ENCODE data around the gene NEXN.

Gene NEXN

DNA sequence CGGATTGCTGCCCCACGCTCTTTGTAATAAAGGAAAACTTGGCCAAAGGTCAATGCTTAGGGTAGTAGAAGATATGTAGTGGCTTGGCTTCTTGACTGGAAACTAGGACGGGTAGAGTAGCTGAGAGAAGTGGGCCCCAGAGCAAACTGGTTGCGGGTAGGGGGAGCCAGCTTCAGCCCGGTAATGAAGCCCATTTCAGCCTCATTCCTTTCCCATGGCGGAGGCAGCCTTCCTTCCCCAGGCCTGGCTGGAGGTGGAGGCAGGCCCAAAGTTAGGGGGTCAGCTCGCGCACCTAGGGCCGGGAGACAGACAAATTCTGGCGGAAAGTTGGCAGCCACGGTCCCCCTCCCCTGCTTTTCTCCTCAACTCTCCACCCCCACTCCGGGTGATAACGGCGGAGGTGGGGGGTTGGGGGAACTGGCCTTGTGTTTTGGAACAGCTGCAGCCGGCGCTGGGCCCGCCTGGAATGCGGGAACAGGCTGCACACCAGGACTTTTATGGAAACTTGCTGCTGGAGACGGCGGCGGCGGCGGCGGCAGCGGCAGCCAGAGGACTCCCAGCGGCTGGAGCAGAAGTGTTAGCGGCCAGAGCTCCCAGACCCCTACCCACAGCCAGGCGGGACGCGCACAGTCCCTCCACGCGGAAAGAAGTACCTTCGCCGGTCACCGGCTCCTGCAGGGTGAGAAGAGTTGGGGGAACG, at the start of gene NEXN:
Gene NEXN (plus strand): TSS at position 544 of the 700 bp plus-strand sequence. CDS start 27,483 bp downstream, outside the sequence.
- FAIRE-seq (no peak), DNase-seq (ENCODE audit: insufficient read length, low spot score) (peak; percentile 38)
- TF ChIP-seq POLR2A (IDR thresholded peaks at IDR 0.05; ENCODE audit: low read depth, low read length): no peak; the same call in 1 of the 2 replicates

DNA sequence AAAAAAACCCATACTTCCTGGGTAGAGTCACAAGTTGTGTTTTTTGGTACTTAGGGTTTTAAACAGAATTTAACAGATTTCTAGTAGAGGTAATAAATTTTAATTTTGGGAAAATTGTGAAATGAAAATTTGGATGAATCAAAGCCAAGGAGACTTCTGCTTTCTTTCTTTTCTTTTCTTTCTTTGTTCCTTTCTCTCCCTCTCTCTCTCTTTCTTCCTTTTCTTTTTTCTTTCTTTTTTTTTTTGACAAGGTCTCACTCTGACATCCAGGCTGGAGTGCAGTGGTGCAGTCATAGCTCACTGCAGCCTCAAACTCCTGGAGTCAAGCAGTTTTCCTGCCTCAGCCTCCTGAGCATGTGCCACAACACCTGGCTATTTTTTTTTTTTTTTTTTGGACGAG, 46.9 kb upstream of the NEXN start:
- TF ChIP-seq POLR2A (IDR thresholded peaks at IDR 0.05; ENCODE audit: low read depth, low read length): no peak
- no peak for DNase-seq (ENCODE audit: insufficient read length, low spot score)
- FAIRE-seq: no peak

DNA sequence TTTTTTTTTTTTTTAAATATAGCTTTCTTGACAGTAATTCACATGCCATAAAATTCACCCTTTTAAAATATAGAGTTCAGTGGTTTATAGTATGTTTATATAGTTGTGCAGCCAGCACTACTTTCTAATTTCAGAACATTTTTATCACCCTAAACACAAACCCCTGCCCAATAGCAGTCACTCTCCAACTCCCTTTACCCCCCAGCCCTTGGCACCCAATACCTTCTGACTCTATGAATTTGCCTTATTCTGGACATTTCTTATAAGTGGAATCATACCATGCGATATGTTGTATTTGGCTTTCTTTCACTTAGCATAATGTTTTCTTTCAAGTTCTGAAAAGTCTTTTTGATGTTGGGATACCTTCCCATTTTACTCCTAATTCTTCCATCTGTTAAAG, 42.5 kb upstream of the NEXN start:
- FAIRE-seq (no peak), DNase-seq (ENCODE audit: insufficient read length, low spot score) (no peak)
- TF ChIP-seq POLR2A (IDR thresholded peaks at IDR 0.05; ENCODE audit: low read depth, low read length): no peak

DNA sequence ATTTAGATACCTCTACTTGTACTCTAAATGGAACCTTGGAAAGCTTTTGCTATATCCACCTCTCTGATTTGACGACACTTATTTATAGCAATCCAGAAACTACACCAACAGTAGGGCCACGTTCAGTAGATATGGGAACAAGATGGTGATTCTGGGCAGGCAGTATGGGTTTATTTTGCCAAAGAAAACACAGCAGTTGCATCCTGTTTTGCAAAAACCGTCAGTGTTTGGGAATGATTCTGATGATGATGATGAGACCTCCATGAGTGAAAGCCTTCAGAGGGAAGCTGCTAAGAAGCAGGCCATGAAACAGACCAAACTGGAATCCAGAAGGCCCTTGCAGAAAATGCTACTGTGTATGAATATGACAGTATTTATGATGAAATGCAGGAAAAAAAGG, 41.5 kb upstream of the NEXN start:
- TF ChIP-seq POLR2A (IDR thresholded peaks at IDR 0.05; ENCODE audit: low read depth, low read length): no peak
- no peak for DNase-seq (ENCODE audit: insufficient read length, low spot score)
- no peak for FAIRE-seq

DNA sequence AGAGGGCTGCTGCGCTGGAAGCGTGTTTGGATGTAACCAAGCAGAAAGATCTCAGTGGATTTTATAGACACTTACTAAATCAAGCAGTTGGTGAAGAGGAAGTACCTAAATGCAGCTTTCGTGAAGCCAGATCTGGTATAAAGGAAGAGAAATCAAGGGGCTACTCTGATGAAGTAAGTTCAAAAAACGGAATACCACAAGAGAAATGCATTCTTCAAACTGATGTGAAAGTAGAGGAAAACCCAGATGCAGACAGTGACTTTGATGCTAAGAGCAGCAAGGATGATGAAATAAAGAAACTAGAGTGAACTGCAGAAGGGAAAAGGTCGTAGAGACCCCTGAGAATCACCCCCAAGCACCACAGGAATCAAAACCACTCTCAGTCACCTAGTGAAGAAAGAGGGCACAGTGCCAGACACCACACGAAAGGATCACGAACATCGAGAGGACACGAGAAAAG, 40.8 kb upstream of the NEXN start:
- DNase-seq (ENCODE audit: insufficient read length, low spot score): no peak
- TF ChIP-seq POLR2A (IDR thresholded peaks at IDR 0.05; ENCODE audit: low read depth, low read length): no peak
- no peak for FAIRE-seq

DNA sequence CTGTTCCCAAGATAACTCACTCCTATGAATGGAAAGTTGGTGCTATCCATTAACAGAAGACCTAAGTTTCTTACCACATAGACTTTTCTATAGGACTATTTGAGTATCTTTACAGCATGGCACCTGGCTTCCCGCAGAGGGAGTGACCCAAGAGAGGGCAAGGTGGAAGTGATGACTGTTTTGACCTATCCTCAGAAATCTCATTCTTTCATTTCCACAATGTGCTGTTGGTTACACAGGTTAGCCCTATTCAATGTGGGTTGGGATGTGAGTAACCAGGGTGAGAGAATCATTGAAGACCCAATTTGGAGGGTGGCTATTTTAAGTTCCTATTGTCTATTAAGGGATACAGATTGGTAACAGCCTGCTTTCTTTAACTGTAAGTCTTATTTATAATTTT, 38.3 kb upstream of the NEXN start:
- DNase-seq (ENCODE audit: insufficient read length, low spot score) (no peak), FAIRE-seq (no peak)
- TF ChIP-seq POLR2A (IDR thresholded peaks at IDR 0.05; ENCODE audit: low read depth, low read length): no peak

DNA sequence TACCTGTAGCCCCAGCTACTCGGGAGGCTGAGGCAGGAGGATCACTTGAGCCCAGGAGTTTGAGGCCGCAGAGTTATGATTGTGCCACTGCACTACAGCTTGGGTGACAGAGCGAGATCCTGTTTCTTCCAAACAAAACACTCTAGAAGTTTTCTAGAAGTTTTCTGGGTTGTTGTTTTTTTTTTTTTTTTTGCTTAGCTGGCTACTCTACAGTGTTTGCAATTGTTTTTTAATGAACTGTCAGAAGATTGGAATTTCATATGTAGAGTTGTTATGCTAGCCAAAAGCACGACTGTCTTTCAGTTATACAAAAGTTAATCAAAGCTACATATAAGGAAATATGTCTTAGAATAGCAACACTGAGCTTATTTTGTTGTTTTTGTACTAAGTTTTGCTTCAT, 30.9 kb upstream of the NEXN start:
- no peak for DNase-seq (ENCODE audit: insufficient read length, low spot score)
- no peak for TF ChIP-seq POLR2A (IDR thresholded peaks at IDR 0.05; ENCODE audit: low read depth, low read length)
- no peak for FAIRE-seq

DNA sequence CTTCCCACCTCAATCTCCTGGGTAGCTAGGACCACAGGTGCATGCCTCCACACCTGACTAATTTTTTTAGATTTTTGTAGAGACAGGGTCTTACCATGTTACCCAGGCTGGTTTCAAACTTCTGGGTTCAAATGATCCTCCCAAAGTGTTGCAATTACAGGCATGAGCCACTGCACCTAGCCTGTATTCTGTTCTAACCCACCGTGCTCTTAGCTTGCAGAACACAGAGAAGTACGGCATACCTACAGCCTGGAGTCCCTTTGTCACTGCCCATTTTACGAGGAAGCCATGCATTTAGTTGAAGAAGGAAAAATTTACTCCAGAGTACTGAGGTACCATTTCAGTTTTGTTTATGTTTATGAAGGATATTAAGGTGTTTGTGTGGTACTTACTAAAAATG, 29.7 kb upstream of the NEXN start:
- TF ChIP-seq POLR2A (IDR thresholded peaks at IDR 0.05; ENCODE audit: low read depth, low read length): no peak
- DNase-seq (ENCODE audit: insufficient read length, low spot score): no peak
- no peak for FAIRE-seq

DNA sequence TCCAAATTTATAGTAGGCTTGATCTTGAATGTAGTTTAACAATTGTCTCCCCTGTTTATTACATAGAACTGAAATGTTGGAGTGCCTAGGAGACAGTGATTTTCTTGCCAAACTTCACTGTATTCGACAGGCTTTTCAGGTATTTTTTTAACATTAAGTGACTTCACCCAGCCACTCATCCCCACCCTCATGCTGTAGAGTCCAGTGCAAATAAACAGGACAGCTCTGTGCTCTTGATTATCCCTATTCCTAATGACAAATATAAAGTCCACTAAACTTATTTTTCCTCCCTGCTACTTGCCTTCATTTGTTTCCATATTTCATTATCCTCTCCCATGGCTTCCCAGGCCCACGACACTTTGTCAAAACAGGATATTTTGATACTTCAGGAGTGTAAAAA, 29.2 kb upstream of the NEXN start:
- DNase-seq (ENCODE audit: insufficient read length, low spot score) (no peak), FAIRE-seq (no peak)
- TF ChIP-seq POLR2A (IDR thresholded peaks at IDR 0.05; ENCODE audit: low read depth, low read length): no peak

DNA sequence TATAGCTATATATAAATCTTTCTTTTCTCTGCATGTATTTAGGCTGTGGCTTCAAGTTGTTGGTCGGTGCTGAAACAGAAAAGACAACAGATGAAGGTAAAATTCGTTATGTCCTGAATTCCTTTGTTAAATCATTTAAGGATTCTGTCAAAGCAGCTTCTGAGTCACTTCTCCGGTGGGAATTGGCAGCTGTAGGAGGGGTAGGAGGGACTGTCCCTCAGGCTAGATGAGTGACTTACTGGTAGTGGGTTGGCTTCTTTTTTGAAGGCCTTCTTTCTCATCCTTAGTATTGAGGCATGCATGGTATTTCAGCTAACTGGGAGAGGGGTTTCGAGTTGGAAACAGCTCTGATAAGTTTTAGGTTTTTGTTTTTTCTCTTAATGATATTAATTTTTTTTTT, 22.1 kb upstream of the NEXN start:
- no peak for FAIRE-seq
- no peak for DNase-seq (ENCODE audit: insufficient read length, low spot score)

DNA sequence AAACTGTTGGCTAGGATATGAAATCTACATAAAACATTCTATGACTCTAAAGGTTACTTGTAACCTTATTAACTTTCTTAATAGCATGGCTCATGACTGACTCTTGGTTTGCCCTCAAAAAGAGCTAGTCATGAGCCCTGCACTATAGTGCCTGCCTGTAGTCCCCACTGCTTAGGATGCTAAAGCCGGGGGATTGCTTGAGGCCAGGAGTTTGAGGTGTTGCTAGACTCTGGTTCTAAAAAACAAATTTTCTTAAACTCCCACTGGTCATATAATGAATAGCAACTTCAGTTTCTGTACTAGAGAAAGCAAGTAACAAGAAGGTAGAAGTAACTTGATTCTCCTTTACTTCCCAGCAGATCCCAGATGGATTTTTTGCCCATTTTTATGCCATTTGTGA, 15.8 kb upstream of the NEXN start:
- no peak for FAIRE-seq
- TF ChIP-seq POLR2A (IDR thresholded peaks at IDR 0.05; ENCODE audit: low read depth, low read length): no peak
- DNase-seq (ENCODE audit: insufficient read length, low spot score): no peak

More for the DNA sequence above, 22.1 kb upstream of the NEXN start:
- TF ChIP-seq POLR2A (IDR thresholded peaks at IDR 0.05; ENCODE audit: low read depth, low read length): no peak

DNA sequence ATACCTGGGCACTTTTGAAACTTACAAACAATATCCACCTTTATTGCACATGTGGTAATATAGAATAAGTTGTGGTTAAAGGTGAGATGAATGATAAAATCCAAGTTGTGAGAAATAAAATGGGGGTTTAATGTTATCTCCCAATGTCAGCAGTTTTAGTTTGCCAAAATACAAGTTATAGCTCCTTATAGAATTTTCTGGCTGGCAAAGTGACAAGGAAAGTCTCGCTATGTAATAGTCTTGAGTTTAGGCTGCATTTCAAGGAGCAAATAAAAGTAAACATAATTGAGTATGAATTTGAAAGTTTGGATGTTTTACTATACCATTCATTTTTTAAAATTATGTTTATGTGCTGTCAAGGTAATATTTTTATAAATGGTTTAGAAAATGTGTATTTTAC, 15.0 kb upstream of the NEXN start:
- DNase-seq (ENCODE audit: insufficient read length, low spot score) (no peak), FAIRE-seq (no peak)
- no peak for TF ChIP-seq POLR2A (IDR thresholded peaks at IDR 0.05; ENCODE audit: low read depth, low read length)

DNA sequence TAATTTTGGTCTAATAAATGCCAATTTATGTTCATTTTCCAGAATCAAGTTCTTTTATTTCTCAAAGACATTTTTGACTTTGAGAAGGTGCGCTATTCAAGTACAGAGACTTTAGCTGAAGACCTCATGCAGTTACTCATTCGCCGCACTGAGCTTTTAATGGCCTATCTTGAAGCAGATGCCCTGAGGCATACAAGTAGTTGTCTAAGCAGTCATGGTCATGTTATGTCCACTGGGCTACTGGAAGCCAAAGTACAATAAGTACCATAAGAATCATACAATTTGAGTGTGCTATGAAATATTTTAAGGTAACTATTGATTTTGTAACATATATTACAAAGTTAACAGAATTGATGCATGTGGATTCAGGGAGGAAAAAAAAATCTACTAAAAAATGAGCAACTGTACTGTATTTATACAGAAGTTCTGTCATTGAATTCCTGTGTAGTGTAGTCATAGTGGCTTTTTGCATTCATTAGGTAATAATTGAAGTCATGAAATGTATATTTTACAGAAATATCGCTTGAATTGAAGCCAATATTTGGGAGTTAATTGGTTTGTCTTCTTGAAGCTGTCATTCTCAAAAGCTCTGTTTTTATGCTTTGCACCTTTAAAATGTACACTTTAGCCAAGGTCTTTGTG, 13.5 kb upstream of the NEXN start:
- no peak for TF ChIP-seq POLR2A (IDR thresholded peaks at IDR 0.05; ENCODE audit: low read depth, low read length)
- peak; percentile 89 for FAIRE-seq
- no peak for DNase-seq (ENCODE audit: insufficient read length, low spot score)

DNA sequence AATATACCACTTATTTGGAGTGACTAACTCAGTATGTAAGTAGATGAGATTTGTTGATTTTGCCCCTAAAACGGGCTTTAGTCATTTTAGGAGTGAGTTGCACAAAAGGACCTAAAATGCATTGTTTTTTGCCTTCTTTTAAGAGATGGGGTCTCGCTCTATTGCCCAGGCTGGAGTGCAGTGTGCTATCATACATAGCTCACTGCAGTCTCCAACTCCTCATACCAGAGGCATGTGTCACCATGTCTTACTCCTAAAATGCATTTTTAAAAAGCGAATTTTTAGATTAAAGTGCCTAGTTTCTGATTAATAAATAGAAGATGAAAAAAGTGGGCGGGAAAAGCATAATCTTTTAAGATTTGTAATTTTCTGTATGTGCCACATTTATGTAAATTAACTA, 11.5 kb upstream of the NEXN start:
- TF ChIP-seq POLR2A (IDR thresholded peaks at IDR 0.05; ENCODE audit: low read depth, low read length): no peak
- no peak for DNase-seq (ENCODE audit: insufficient read length, low spot score)
- peak; percentile 62 for FAIRE-seq

DNA sequence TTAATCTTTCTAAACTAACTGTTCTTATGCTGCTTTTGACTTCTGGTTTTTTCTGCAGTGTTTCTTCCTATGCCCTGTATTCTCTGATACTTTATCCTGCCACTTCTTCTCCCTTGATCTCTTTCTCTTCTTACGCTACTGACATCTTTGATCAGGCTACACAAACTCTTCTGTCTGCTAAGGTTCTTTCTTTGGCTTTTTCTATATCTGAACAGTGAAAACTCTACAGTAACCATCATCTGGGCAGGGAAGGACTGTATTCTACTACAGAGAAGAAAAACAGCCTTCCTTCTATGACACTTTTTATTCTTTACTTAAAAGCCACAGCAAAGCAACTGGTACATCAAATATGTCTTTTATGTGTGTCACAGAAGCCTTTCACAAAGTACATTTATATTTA, 7.4 kb upstream of the NEXN start:
- FAIRE-seq (no peak), DNase-seq (ENCODE audit: insufficient read length, low spot score) (no peak)
- TF ChIP-seq POLR2A (IDR thresholded peaks at IDR 0.05; ENCODE audit: low read depth, low read length): no peak
